ENCODE data around the gene ABCC2. TPM values are rescaled to one million over a fixed set of nuclear protein-coding genes. Genes with fewer than 3 reads are reported as not detected.

The ABCC2 gene
- polyA plus RNA-seq, 2 donors: 0.20 to 0.35 TPM

DNA sequence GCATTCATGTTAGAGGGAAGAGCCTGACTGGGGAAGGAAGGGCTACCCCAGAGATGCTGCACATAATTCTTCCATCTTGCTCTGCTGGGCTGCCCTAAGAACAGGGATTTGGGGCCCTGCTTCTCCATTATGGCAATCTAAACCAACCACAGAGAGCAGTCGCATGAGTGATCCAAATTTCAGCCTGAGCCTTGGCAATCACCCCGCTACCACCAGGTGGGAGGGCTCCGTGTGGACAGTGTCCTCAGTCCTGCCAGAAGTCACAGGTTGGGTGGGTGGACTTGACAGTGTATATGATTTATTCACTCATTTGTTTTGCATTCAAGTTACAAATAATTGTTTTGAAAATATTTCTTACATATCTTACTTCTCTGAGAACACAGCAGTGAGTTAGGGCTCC is 22.0 kb downstream of the ABCC2 start:
- H3K27me3 ChIP-seq (ENCODE audit: control insufficient read depth in 1 of 2, insufficient read depth in 2 of 2, low read length in 2 of 2): no peaks in the 10 kb centered on the region
- H3K27ac ChIP-seq (ENCODE audit: low read depth in 2 of 2, low read length in 1 of 2): no peak overlapping the region
- no peak overlapping the region for H3K4me3 ChIP-seq (ENCODE audit: low read depth in 1 of 2, low read length in 2 of 2)
- H3K36me3 ChIP-seq (ENCODE audit: control insufficient read depth in 2 of 2, insufficient read depth in 2 of 2, low read length in 1 of 2): no peaks in the 10 kb centered on the region
- no peaks in the 10 kb centered on the region for H3K9me3 ChIP-seq (ENCODE audit: control insufficient read depth in 2 of 2, insufficient read depth in 1 of 2, low read depth in 1 of 2, low read length in 1 of 2)
- 87 to 93% methylated on average over 3 of the region's 3 CpGs for WGBS, 2 donors
- H3K4me1 ChIP-seq (ENCODE audit: control insufficient read depth in 2 of 2, insufficient read depth in 2 of 2, low read length in 1 of 2): no peaks in the 10 kb centered on the region

- H3K27ac ChIP-seq (ENCODE audit: low read depth in 2 of 2, low read length in 1 of 2): no peak overlapping the region
- H3K36me3 ChIP-seq (ENCODE audit: control insufficient read depth in 2 of 2, insufficient read depth in 2 of 2, low read length in 1 of 2): no peaks in the 10 kb centered on the region
- H3K9me3 ChIP-seq (ENCODE audit: control insufficient read depth in 2 of 2, insufficient read depth in 1 of 2, low read depth in 1 of 2, low read length in 1 of 2): no peaks in the 10 kb centered on the region
- H3K4me3 ChIP-seq (ENCODE audit: low read depth in 1 of 2, low read length in 2 of 2): no peak overlapping the region
- no peaks in the 10 kb centered on the region for H3K27me3 ChIP-seq (ENCODE audit: control insufficient read depth in 1 of 2, insufficient read depth in 2 of 2, low read length in 2 of 2)
- WGBS, 2 donors: 86 to 90% methylated on average over 5 of the region's 5 CpGs
- H3K4me1 ChIP-seq (ENCODE audit: control insufficient read depth in 2 of 2, insufficient read depth in 2 of 2, low read length in 1 of 2): no peaks in the 10 kb centered on the region
Observed at GRCh38 chr10:99805190-99805589, 22.8 kb downstream of the ABCC2 start.

DNA sequence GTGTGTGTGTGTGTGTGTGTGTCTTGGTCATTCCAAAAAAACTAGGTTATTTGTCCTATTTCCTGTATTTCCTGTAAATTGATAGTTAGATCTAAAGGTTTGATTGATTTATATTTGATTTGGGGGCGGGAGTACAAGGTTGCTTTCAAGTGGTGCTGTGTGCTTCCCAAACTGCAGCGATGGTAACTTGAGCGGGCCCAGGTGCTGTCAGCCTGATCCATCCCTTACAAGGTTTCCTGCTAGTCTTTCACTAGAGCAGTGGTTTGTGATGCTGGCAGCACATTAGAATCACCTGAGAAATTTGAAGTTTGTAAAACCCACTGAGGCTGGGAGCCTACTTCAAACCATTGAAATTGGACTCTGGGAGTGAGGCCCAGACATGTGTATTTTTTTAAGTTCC is 23.7 kb downstream of the ABCC2 start:
- Histone ChIP-seq H3K36me3 (ENCODE audit: control insufficient read depth in 2 of 2, insufficient read depth in 2 of 2, low read length in 1 of 2) (no peaks in the 10 kb centered on the region), H3K27me3 (ENCODE audit: control insufficient read depth in 1 of 2, insufficient read depth in 2 of 2, low read length in 2 of 2) (no peaks in the 10 kb centered on the region), H3K4me1 (ENCODE audit: control insufficient read depth in 2 of 2, insufficient read depth in 2 of 2, low read length in 1 of 2) (no peaks in the 10 kb centered on the region), H3K9me3 (ENCODE audit: control insufficient read depth in 2 of 2, insufficient read depth in 1 of 2, low read depth in 1 of 2, low read length in 1 of 2) (no peaks in the 10 kb centered on the region), H3K27ac (ENCODE audit: low read depth in 2 of 2, low read length in 1 of 2) (no peak overlapping the region), H3K4me3 (ENCODE audit: low read depth in 1 of 2, low read length in 2 of 2) (no peak overlapping the region)
- 56 to 90% methylated on average over 3 of the region's 3 CpGs for WGBS, 2 donors

DNA sequence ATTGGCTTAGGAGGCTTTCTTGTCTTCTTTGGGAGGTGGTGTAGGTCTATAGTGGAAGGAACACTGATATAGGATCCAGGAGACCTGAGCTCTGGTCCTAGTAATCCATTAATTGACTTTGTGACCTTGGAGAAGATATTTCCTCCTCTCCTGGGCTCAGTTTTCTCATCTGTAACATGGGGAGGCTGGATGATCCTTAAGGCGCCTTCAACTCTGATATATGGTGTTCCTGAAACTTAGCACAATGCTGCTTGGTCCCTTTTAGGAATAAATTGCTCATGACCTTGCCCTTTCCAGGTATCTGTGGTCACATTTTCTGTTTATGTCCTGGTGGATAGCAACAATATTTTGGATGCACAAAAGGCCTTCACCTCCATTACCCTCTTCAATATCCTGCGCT is 25.3 kb downstream of the ABCC2 start:
- Histone ChIP-seq H3K36me3 (ENCODE audit: control insufficient read depth in 2 of 2, insufficient read depth in 2 of 2, low read length in 1 of 2) (no peaks in the 10 kb centered on the region), H3K9me3 (ENCODE audit: control insufficient read depth in 2 of 2, insufficient read depth in 1 of 2, low read depth in 1 of 2, low read length in 1 of 2) (no peaks in the 10 kb centered on the region), H3K27me3 (ENCODE audit: control insufficient read depth in 1 of 2, insufficient read depth in 2 of 2, low read length in 2 of 2) (no peaks in the 10 kb centered on the region), H3K27ac (ENCODE audit: low read depth in 2 of 2, low read length in 1 of 2) (no peak overlapping the region), H3K4me1 (ENCODE audit: control insufficient read depth in 2 of 2, insufficient read depth in 2 of 2, low read length in 1 of 2) (no peaks in the 10 kb centered on the region), H3K4me3 (ENCODE audit: low read depth in 1 of 2, low read length in 2 of 2) (no peak overlapping the region)
- WGBS, 2 donors: 98% methylated on average over 2 of the region's 2 CpGs

- Histone ChIP-seq H3K27me3 (ENCODE audit: control insufficient read depth in 1 of 2, insufficient read depth in 2 of 2, low read length in 2 of 2) (no peaks in the 10 kb centered on the region), H3K9me3 (ENCODE audit: control insufficient read depth in 2 of 2, insufficient read depth in 1 of 2, low read depth in 1 of 2, low read length in 1 of 2) (no peaks in the 10 kb centered on the region), H3K27ac (ENCODE audit: low read depth in 2 of 2, low read length in 1 of 2) (no peak overlapping the region), H3K36me3 (ENCODE audit: control insufficient read depth in 2 of 2, insufficient read depth in 2 of 2, low read length in 1 of 2) (no peaks in the 10 kb centered on the region), H3K4me1 (ENCODE audit: control insufficient read depth in 2 of 2, insufficient read depth in 2 of 2, low read length in 1 of 2) (no peaks in the 10 kb centered on the region), H3K4me3 (ENCODE audit: low read depth in 1 of 2, low read length in 2 of 2) (no peak overlapping the region)
Observed at GRCh38 chr10:99808270-99808669, 25.8 kb downstream of the ABCC2 start.

DNA sequence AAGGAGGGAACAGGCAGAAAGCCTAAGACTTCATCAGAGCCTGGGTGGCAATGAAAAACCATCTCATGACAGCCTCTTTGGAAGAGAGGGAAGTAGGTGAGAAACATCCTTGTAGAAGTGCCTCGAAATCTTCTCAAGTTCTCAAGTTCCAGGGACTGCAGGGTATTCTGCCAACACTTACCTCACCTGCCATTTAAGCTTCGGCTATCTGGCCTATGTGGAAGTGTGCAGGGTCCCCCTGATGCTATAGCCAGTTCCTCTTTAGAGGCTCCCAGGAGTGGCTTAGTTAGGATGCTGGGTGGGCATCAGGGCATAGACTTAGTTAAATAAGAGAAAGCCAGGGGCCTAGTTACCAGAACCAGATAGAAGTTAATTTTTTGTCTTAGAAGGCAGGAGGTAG is 27.0 kb downstream of the ABCC2 start:
- H3K27ac ChIP-seq (ENCODE audit: low read depth in 2 of 2, low read length in 1 of 2): peak overlapping the region; percentile 52 to 61
- H3K4me3 ChIP-seq (ENCODE audit: low read depth in 1 of 2, low read length in 2 of 2): no peak overlapping the region
- H3K9me3 ChIP-seq (ENCODE audit: control insufficient read depth in 2 of 2, insufficient read depth in 1 of 2, low read depth in 1 of 2, low read length in 1 of 2): no peaks in the 10 kb centered on the region
- H3K27me3 ChIP-seq (ENCODE audit: control insufficient read depth in 1 of 2, insufficient read depth in 2 of 2, low read length in 2 of 2): no peaks in the 10 kb centered on the region
- 80 to 84% methylated on average over 2 of the region's 2 CpGs for WGBS, 2 donors
- H3K4me1 ChIP-seq (ENCODE audit: control insufficient read depth in 2 of 2, insufficient read depth in 2 of 2, low read length in 1 of 2): no peaks in the 10 kb centered on the region
- H3K36me3 ChIP-seq (ENCODE audit: control insufficient read depth in 2 of 2, insufficient read depth in 2 of 2, low read length in 1 of 2): no peaks in the 10 kb centered on the region

DNA sequence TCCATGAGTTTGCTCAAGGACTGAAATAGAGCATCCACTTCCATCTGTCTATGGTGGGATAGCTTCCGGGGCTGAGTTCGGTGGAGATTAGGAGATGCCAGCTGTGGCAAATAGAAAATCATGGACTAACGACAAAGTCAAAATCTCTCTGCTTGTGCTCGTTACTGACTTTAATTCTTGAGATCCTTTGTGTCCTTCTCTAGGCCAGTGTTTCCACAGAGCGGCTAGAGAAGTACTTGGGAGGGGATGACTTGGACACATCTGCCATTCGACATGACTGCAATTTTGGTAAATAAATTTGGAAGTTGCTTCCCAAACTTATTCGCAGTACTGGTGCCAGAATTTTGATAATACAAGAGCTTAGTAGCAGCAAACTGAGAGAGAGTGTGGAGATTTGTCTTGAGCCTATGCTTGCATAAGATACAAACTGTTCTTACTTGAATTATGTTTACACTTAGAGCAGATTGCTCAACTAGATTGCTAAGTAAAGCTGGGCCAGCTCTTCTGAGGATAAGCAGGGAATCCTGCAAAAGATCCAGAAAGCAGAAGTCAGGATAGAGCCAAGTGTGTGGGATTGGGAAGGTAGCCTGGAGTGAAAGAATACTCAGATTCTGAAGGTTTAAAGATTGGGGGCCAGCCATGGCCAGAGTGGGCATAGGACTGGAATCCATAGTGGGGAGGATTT is 27.6 kb downstream of the ABCC2 start:
- H3K9me3 ChIP-seq (ENCODE audit: control insufficient read depth in 2 of 2, insufficient read depth in 1 of 2, low read depth in 1 of 2, low read length in 1 of 2): no peaks in the 10 kb centered on the region

GRCh38 chr10:99812177-99812576 is 29.7 kb downstream of the ABCC2 start:
- no peak overlapping the region for H3K27ac ChIP-seq (ENCODE audit: low read depth in 2 of 2, low read length in 1 of 2)
- 87 to 88% methylated on average over 2 of the region's 2 CpGs for WGBS, 2 donors
- H3K9me3 ChIP-seq (ENCODE audit: control insufficient read depth in 2 of 2, insufficient read depth in 1 of 2, low read depth in 1 of 2, low read length in 1 of 2): no peaks in the 10 kb centered on the region
- H3K27me3 ChIP-seq (ENCODE audit: control insufficient read depth in 1 of 2, insufficient read depth in 2 of 2, low read length in 2 of 2): no peaks in the 10 kb centered on the region
- H3K4me3 ChIP-seq (ENCODE audit: low read depth in 1 of 2, low read length in 2 of 2): no peak overlapping the region
- H3K36me3 ChIP-seq (ENCODE audit: control insufficient read depth in 2 of 2, insufficient read depth in 2 of 2, low read length in 1 of 2): no peaks in the 10 kb centered on the region
- H3K4me1 ChIP-seq (ENCODE audit: control insufficient read depth in 2 of 2, insufficient read depth in 2 of 2, low read length in 1 of 2): no peaks in the 10 kb centered on the region

More for the DNA sequence above, 27.6 kb downstream of the ABCC2 start:
- Histone ChIP-seq H3K36me3 (ENCODE audit: control insufficient read depth in 2 of 2, insufficient read depth in 2 of 2, low read length in 1 of 2) (no peaks in the 10 kb centered on the region), H3K4me1 (ENCODE audit: control insufficient read depth in 2 of 2, insufficient read depth in 2 of 2, low read length in 1 of 2) (no peaks in the 10 kb centered on the region), H3K4me3 (ENCODE audit: low read depth in 1 of 2, low read length in 2 of 2) (no peak overlapping the region), H3K27ac (ENCODE audit: low read depth in 2 of 2, low read length in 1 of 2) (peak overlapping the region; percentile 33 to 61), H3K27me3 (ENCODE audit: control insufficient read depth in 1 of 2, insufficient read depth in 2 of 2, low read length in 2 of 2) (no peaks in the 10 kb centered on the region)
- WGBS, 2 donors: 79 to 82% methylated on average over 7 of the region's 7 CpGs

GRCh38 chr10:99814143-99814542 is 31.7 kb downstream of the ABCC2 start:
- Histone ChIP-seq H3K9me3 (ENCODE audit: control insufficient read depth in 2 of 2, insufficient read depth in 1 of 2, low read depth in 1 of 2, low read length in 1 of 2) (no peaks in the 10 kb centered on the region), H3K4me1 (ENCODE audit: control insufficient read depth in 2 of 2, insufficient read depth in 2 of 2, low read length in 1 of 2) (no peaks in the 10 kb centered on the region), H3K27ac (ENCODE audit: low read depth in 2 of 2, low read length in 1 of 2) (no peak overlapping the region), H3K27me3 (ENCODE audit: control insufficient read depth in 1 of 2, insufficient read depth in 2 of 2, low read length in 2 of 2) (no peaks in the 10 kb centered on the region), H3K4me3 (ENCODE audit: low read depth in 1 of 2, low read length in 2 of 2) (no peak overlapping the region), H3K36me3 (ENCODE audit: control insufficient read depth in 2 of 2, insufficient read depth in 2 of 2, low read length in 1 of 2) (no peaks in the 10 kb centered on the region)
- WGBS, 2 donors: 94 to 95% methylated on average over 6 to 8 of the region's 8 CpGs

DNA sequence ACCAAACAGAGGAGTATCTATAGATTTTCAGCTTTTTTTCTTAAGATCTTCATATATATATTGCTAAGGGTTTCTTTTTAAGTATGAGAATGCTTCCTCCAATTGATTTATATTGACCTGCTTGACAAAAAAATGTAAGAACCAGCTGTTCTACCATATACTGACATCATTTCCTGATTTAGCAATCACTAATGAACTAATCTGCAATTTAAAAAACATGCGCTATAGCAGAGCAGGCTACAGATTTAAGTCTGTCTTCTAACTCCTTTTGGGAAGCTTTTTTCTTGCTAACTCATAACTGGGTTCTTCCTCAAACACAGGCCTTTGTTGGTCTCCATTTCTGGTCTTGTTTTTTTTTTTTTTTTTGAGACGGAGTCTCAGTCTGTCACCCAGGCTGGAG is 33.2 kb downstream of the ABCC2 start:
- H3K27me3 ChIP-seq (ENCODE audit: control insufficient read depth in 1 of 2, insufficient read depth in 2 of 2, low read length in 2 of 2): no peaks in the 10 kb centered on the region
- peaks cover 0 to 2% of the 10 kb centered on the region in 2 donors for H3K4me1 ChIP-seq (ENCODE audit: control insufficient read depth in 2 of 2, insufficient read depth in 2 of 2, low read length in 1 of 2)
- WGBS, 2 donors: 93 to 97% methylated on average over 2 of the region's 2 CpGs
- no peaks in the 10 kb centered on the region for H3K9me3 ChIP-seq (ENCODE audit: control insufficient read depth in 2 of 2, insufficient read depth in 1 of 2, low read depth in 1 of 2, low read length in 1 of 2)
- no peak overlapping the region for H3K27ac ChIP-seq (ENCODE audit: low read depth in 2 of 2, low read length in 1 of 2)
- no peaks in the 10 kb centered on the region for H3K36me3 ChIP-seq (ENCODE audit: control insufficient read depth in 2 of 2, insufficient read depth in 2 of 2, low read length in 1 of 2)
- no peak overlapping the region for H3K4me3 ChIP-seq (ENCODE audit: low read depth in 1 of 2, low read length in 2 of 2)
